ENCODE measurements around the gene MAD1L1.
"Not testable (repeated sequence)": the region's sequence is repeated elsewhere in the genome, so short reads cannot be mapped to it uniquely, and the experiment has no call there.

MAD1L1 gene

DNA sequence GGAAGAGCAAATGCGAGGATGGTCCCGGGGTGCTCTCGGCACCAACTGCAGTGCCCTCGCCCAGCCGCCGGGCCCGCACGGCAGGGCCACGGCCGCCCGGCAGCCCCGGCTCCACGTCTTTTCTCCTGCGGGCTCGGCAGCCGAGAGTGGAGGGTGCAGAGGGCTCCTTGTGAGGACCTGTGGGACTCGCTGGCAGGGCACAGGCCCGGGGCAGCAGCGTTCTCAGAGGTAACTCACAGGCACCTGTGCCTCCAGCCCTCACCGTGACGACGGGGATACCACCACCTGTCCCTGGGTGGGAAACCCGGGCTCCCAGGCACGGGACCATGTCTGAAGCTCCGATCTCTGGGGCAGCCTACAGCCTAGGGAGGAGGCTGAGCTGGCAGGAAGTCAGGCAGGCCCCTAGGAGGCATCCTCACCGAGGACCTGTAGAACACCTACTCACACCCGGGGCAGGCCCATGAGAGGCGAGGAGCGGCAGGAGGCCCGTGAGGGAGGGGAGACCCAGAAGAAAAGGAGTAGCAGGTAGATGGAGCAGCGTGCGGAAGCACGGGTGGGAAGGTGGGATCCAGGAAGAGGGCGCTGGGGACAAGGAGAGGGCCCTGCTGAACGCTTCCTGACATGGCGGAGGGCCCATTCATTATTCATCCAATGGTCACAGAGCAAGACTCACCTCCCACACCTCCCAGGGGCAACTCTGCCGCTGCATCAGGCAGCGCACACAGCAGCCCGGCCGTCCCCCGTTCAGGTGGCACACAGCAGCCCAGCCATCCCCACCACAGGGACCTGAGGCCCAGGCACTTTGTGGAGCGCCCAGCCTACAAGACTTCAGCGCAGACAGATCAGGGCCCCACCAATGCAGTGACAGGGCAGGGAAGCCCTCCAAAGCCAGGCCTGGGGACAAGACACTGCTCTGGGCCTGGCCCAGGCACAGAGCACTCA is 244.9 kb downstream of the MAD1L1 start:
- no peak for DNase-seq (ENCODE audit: low read depth)

GRCh38 chr7:1987084-1987535 is 245.6 kb downstream of the MAD1L1 start:
- DNase-seq (ENCODE audit: low read depth) = no peak

DNA sequence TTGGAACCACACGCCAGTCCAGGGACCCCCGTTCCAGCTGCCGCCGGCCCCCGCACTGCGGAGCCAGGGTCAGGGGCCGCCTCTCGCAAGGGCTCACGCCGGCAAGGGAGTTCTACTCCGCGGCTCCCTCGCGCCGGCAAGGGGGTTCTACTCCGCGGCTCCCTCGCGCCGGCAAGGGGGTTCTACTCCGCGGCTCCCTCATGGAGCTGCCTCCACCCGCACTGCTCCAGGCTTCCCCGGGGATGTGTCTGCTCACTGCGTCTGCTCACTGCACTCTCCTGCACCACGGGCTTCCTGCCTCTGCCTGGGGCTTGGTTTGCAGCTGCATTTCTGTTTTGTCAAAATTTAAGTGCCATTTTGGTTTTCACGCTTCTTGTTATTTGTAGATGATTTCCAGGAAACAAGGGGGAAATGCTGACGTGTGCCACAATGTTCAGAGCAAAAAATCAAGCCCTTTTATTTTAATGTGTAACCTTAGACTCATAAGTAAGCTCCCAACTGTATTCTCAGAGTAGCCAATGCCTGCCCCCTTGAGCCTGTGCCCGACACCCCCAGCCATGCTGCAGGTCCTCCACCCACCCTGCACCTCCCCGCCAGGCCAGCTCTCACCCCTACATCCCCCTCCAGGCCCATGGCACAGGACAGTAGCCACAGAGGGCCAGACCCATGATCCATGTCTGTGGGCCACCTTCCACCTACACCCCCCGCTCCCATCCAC is 246.2 kb downstream of the MAD1L1 start:
- DNase-seq (ENCODE audit: low read depth) = no peak

GRCh38 chr7:1985936-1986335 is 246.8 kb downstream of the MAD1L1 start:
- no peak for DNase-seq (ENCODE audit: low read depth)

GRCh38 chr7:1985042-1985441 is 247.7 kb downstream of the MAD1L1 start:
- no peak for DNase-seq (ENCODE audit: low read depth)

- no peak for DNase-seq (ENCODE audit: low read depth)
Observed at GRCh38 chr7:1981878-1982230, 250.9 kb downstream of the MAD1L1 start.

- no peak for DNase-seq (ENCODE audit: low read depth)
Observed at GRCh38 chr7:1981201-1981877, 251.4 kb downstream of the MAD1L1 start.

- DNase-seq (ENCODE audit: low read depth) = no peak
Observed at GRCh38 chr7:1979591-1980560, 252.9 kb downstream of the MAD1L1 start.

DNA sequence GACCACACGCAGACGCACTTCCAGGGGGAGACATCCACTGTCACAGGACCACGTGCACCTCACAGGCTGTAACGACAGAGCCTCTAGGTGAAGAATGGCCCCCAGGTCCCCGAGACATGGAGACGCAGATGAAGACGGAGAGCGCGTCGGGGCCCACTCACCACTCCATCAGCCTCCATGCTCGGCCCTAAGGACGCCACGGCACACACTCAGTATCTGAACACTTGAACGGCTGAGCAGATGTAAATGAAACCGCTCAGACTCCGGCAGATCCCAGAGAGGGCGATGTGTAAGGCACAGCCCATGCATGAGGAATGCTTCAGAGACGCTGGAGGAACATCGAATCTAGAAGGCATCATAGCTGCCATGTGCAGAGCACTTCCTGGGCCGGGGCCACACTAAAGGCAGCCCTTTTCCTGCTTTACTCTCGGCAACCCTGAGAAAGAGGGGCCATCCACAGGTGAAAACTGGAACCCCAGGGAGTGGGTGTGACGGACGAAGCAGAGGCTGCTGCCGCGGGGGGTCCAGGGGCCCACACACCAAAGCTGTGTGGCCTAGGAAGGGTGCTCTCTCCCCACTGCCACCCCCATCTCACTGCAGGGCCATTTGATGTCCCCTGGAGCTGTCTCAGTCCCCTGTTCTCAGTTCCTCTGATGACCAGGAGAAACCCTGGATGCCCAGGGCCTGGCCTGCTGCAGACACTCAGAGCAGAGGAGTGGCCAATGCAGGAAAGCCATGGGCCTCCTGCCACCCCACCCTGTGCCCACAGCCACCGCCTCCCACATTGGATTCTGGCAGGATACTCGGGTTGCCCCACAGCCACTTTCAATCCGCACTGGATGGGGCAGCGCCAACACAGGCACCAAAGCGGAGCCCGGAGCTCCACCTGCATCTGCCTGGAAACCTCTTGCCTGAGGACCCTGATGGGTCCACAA is 253.8 kb downstream of the MAD1L1 start:
- DNase-seq (ENCODE audit: low read depth) = no peak

DNA sequence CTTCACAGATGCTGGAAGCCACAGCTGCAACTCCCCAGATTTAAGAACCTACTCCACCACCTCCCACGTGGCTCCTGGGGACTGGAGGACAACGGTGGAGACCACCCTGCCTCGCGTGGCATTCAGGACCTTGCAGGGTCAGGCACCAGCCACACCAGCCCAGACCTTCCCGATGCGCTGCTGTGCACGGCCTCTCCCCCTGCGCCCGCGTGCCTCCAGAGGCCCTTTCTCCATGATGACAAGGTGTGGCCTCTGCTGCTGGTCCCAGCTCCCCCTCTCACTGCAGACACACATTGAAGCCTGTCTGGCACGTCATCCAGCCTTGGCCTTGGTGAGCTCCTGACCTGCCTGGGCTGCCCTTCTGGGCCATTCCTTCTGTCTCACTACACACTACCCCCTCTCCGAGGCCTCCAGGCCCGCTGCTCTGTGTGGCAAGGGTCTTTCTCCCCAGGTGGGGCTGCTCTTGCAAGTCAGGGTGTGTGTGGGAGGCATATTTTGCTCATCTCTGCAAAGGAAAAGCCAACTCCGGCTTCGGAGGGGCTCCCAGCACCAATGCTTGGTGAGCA is 254.8 kb downstream of the MAD1L1 start:
- DNase-seq (ENCODE audit: low read depth) = no peak

DNA sequence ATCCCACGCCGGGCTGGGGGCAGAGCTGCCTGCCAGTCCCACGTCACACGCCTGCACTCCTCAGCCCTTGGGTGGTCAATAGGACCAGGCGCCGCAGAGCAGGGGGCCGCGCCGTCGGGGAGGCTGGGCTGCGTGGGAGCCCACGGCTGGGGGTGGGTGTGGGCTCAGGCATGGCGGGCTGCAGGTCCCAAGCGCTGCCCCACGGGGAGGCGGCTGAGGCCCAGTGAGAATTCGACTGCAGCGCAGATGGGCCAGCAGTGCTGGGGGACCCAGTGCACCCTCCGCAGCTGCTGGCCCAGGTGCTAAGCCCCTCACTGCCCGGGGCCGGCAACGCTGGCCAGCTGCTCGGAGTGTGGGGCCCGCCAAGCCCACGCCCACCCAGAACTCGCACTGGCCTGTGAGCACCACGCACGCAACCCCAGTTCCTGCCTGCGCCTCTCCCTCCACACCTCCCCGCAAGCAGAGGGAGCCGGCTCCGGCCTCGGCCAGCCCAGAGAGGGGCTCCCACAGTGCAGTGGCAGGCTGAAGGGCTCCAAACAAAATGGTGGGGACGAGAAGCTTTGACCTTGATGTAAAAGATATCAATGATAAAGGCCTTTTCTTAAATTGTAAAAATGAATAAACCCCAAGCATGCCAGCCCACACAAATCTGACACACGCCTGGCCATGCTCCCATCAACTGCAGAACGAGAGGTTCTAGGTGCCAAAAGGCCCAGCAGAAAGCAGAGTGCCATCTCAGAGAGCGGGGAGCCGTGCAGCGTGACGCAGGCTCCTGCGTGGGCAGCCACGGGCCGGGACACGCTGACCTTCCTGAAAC is 255.5 kb downstream of the MAD1L1 start:
- no peak for DNase-seq (ENCODE audit: low read depth)

GRCh38 chr7:1976521-1976920 is 256.2 kb downstream of the MAD1L1 start:
- not testable (repeated sequence) for DNase-seq (ENCODE audit: low read depth)

GRCh38 chr7:1975581-1975980 is 257.2 kb downstream of the MAD1L1 start:
- no peak for DNase-seq (ENCODE audit: low read depth)

GRCh38 chr7:1975179-1975578 is 257.6 kb downstream of the MAD1L1 start:
- no peak for DNase-seq (ENCODE audit: low read depth)

GRCh38 chr7:1974290-1975101 is 258.2 kb downstream of the MAD1L1 start:
- no peak for DNase-seq (ENCODE audit: low read depth)

DNA sequence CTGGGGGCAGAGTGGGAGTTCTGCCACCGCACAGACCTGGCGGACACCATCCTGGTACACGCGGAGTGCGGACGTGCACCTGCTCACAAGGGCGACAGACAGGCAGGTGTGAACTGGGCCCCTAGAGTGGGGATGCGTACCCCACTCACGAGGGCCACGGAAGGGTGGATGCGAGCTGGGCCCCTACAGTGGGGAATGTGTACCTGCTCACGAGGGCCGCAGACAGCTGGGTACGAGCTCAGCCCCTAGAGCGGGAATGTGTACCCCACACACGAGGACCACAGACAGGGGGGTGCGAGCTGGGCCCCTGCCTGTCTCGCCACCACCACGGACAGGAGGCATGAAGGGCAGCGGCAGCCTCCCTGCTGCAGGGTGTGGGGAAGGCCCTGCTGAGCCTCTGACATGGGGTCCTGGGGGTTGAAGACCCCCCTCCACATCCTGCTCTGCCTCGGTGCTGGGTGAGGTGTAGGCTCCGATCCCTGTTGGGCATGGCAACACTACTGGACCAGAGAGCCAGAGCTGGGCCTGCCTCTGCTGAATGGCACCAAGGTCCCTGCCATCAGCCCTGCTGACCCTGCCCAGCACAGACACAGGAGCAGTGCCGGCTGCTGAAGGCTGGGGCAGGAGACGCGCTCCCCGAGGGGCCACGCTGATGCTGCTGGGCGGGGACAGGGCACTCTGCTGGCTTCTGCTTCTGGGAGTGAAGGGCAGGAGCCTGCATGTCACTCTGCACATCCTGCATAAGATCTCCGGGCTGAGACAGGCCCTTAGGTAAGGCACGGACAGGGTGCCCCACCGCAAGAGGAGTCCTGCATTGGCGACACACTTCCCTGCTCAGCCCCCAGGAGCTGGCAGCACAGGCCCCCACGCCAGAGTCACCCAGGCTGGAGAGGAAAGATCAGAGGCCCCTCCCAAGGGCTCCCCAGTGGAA is 259.2 kb downstream of the MAD1L1 start:
- DNase-seq (ENCODE audit: low read depth) = no peak

DNA sequence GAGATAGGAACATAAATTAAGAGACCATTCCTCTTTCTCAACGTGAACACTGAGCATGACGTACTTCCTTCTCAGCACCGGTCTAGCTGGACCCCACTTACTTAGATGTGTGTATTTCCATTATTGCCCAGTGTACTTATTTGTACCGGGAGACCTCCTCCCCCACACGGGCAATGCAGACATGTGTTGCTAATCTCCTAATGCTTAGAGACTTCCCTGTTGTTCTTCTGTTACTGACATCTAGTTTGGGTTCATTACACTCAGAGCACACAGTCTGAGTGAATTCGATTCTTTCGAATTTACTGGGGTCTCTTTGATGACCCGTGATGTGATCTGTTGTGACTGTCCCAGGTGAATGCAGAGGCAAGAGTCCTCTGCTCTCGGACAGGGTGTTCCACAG is 260.0 kb downstream of the MAD1L1 start:
- no peak for DNase-seq (ENCODE audit: low read depth)
